ENCODE results near the gene SPPL2B.
"Not testable (repeated sequence)": the region's sequence is repeated elsewhere in the genome, so short reads cannot be mapped to it uniquely, and the experiment has no call there.

Gene SPPL2B

GRCh38 chr19:2338055-2338615, 9.7 kb downstream of the SPPL2B start:
- DNase-seq (ENCODE audit: low spot score): no peak

- DNase-seq (ENCODE audit: low spot score): no peak
Measured at GRCh38 chr19:2338751-2339643, 10.5 kb downstream of the SPPL2B start.

- no peak for DNase-seq (ENCODE audit: low spot score)
Measured at GRCh38 chr19:2339644-2340310, 11.3 kb downstream of the SPPL2B start.

- no peak for DNase-seq (ENCODE audit: low spot score)
Measured at GRCh38 chr19:2340496-2341243, 12.2 kb downstream of the SPPL2B start.

- DNase-seq (ENCODE audit: low spot score): no peak
Measured at GRCh38 chr19:2341244-2341751, 12.8 kb downstream of the SPPL2B start.

- DNase-seq (ENCODE audit: low spot score): no peak
Measured at GRCh38 chr19:2341982-2342381, 13.5 kb downstream of the SPPL2B start.

- DNase-seq (ENCODE audit: low spot score): no peak
Measured at GRCh38 chr19:2342656-2343288, 14.3 kb downstream of the SPPL2B start.

GRCh38 chr19:2343289-2343982, 15.0 kb downstream of the SPPL2B start:
- no peak for DNase-seq (ENCODE audit: low spot score)

GRCh38 chr19:2344381-2344870, 15.9 kb downstream of the SPPL2B start:
- DNase-seq (ENCODE audit: low spot score): no peak

- no peak for DNase-seq (ENCODE audit: low spot score)
Measured at GRCh38 chr19:2345076-2345475, 16.6 kb downstream of the SPPL2B start.

- DNase-seq (ENCODE audit: low spot score): no peak
Measured at GRCh38 chr19:2345794-2346663, 17.5 kb downstream of the SPPL2B start.

GRCh38 chr19:2349818-2350217, 21.3 kb downstream of the SPPL2B start:
- not testable (repeated sequence) for DNase-seq (ENCODE audit: low spot score)

- no peak for DNase-seq (ENCODE audit: low spot score)
Measured at GRCh38 chr19:2350656-2351055, 22.2 kb downstream of the SPPL2B start.

- DNase-seq (ENCODE audit: low spot score): no peak
Measured at GRCh38 chr19:2351591-2351990, 23.1 kb downstream of the SPPL2B start.

GRCh38 chr19:2352121-2352520, 23.6 kb downstream of the SPPL2B start:
- DNase-seq (ENCODE audit: low spot score): no peak

- DNase-seq (ENCODE audit: low spot score): no peak
Measured at GRCh38 chr19:2353159-2353886, 24.8 kb downstream of the SPPL2B start.

GRCh38 chr19:2353887-2354592, 25.6 kb downstream of the SPPL2B start:
- DNase-seq (ENCODE audit: low spot score): no peak

GRCh38 chr19:2354670-2355069, 26.2 kb downstream of the SPPL2B start:
- DNase-seq (ENCODE audit: low spot score): no peak

Data from SW480 (cell line).